ENCODE measurements around the gene DNAAF3.
"Not testable (repeated sequence)": the region's sequence is repeated elsewhere in the genome, so short reads cannot be mapped to it uniquely, and the experiment has no call there.

DNAAF3 gene

GRCh38 chr19:55175117-55175867 is 8.9 kb upstream of the DNAAF3 start:
- no peak for DNase-seq (ENCODE audit: low spot score)

- no peak for DNase-seq (ENCODE audit: low spot score)
These were observed 8.2 kb upstream of the DNAAF3 start for GRCh38 chr19:55174425-55175116.

DNA sequence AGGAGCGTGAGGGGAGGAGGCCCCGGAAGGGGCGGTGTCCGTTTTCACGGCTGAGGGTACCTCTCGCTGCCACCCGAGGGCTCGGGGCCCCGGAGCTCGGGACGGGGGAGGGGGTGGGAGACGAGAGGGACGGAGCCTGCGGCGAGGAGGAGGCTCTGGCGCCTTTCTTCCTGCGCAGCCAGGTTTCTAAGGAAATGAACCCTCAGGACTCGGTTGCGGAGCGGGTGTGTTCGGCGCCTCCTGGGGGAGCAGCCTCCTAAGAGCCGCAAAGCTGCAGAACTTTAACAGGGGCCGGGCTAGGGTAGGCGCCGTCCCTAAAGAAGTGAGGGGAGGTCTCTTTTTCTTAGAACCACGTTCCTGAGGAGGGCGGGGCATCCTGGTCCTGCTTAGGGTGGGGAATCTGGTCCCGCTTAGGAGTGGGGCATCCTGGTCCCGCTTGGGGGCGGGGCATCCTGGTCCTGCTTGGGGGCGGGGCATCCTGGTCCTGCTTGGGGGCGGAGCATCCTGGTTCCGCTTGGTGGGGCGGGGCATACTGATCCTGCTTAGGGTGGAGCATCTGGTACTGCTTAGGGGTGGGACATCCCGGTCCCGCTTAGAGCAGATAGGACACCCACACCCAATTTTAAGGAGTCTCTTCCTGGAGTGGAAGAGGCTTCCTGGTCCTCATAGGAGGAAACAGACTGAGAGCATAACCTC is 7.4 kb upstream of the DNAAF3 start:
- DNase-seq (ENCODE audit: low spot score): peak; percentile 71

DNA sequence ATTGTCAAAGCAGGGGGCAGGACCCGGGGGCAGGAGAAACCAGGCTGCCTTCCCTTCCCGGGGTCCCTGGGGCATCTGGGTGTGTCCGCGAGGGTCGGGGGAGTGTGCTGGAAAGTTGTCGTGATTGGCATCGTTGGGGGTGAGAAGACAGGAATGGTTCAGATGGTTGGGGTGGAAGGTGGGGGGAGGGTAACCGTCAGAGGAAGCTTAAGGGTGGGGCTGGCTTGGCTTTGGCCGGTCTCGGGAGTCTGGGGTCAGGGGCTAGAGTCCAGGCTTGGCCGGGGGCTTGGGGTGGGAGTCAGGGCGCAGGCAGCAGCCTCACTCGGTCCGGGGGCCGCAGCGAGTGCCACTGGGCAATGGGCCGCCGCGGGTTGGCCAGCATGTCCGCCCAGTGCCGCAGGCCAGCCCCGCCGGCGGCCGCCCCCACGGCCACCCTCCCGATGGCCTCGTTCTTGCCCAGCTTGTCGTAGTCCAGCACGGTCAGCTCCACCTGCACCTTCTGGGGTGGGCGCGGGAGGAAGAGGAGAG is 6.8 kb upstream of the DNAAF3 start:
- no peak for DNase-seq (ENCODE audit: low spot score)

DNA sequence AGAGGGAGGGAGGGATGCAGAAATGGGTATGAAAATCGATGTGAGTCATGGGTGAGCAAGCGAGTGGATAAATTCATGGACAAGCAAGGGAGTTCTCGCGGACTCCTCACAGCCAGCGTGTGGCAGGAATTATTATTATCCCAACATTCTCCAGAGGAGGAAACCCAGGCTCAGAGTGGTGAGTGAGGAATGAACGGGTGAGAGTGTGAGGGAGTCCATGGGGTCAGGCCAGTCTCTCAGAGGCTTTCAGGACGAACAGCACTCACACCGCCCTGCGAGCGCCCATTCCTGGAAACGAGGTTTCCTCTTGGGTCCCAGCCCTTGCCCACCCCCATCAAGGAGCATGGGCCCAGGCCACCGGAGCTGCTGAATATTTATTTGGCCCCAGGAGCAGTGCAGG is 6.3 kb upstream of the DNAAF3 start:
- DNase-seq (ENCODE audit: low spot score): no peak

DNA sequence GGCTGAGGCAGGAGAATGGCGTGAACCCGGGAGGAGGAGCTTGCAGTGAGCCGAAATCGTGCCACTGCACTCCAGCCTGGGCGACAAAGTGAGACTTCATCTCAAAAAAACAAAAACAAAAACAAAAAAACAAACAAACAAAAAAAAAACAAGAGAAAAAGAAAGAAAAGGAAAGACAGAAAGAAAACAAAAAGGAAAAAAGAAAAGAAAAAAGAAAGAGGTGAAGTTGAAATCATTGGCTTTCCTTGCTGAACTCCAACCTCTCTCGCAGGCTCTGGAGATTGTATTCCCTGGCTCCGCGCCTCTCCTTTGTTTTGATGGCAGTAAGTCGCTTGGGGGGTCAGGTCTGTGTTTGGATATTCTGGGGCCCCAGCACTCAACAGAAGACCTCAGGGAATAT is 5.9 kb upstream of the DNAAF3 start:
- DNase-seq (ENCODE audit: low spot score): not testable (repeated sequence)

DNA sequence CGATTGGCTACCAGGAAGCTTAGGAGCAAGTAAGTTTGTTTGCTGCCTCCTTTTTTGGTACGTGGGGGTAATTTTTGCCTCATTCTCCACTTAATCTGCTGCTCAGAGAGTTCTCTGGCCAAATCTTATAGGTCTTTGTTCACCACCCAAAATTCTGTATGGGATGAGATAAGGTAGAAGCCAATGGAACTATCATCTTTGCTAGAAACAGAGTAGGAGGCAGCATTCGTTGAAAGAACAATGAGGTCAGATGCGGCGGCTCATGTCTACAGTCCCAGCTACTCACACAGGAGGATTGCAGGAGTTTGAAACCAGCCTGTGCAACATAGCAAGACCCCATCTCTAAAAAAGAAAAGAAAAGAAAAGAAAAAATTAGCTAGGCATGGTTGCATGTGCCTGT is 5.0 kb upstream of the DNAAF3 start:
- DNase-seq (ENCODE audit: low spot score): no peak

DNA sequence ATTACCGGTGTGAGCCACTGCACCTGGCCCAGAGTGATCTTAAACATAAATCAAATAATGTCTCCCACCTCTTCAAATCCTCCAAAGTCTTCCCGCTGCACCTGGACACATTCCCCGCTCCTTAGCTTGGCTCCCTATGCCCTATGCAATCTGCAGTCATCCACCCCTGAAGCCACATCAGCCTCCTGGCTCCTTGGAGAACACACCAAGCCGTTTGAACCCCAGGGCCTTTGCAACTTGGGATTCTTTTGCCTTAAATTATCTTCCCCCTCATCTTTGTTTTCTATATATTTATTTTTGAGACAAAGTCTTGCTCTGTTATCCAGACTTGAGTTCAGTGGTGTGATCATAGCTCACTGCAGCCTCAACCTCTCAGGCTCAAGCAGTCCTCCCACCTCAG is 2.7 kb upstream of the DNAAF3 start:
- DNase-seq (ENCODE audit: low spot score): no peak

DNA sequence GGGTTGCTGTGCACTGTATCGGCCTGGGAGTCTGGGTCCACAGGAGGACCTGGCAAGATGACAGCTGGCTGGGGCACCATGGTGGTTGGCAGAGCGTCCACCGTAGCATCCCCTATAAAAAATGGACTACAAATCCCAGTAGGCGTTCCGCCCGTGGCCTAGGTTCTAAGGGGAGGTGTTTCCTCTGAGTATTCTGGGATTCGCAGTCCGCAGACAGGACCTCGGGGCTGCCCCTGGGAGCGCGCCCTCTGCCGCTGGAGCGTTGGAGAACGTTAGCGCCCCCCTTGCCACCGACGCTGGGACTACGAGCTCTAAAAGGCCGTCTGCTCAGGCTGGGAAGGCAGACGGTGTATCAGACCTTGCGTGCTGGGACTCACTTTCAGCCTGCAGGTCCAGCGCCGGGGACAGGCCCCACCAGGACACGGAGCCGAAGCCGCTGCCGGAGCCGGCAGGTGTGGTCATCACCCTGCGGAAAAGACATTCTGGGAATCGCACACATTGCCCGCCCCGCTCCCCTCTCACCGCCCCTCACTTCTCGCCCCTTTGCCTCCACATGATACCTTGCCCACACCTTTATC is 372 bp downstream of the DNAAF3 start:
- DNase-seq (ENCODE audit: low spot score): peak; percentile 84

DNA sequence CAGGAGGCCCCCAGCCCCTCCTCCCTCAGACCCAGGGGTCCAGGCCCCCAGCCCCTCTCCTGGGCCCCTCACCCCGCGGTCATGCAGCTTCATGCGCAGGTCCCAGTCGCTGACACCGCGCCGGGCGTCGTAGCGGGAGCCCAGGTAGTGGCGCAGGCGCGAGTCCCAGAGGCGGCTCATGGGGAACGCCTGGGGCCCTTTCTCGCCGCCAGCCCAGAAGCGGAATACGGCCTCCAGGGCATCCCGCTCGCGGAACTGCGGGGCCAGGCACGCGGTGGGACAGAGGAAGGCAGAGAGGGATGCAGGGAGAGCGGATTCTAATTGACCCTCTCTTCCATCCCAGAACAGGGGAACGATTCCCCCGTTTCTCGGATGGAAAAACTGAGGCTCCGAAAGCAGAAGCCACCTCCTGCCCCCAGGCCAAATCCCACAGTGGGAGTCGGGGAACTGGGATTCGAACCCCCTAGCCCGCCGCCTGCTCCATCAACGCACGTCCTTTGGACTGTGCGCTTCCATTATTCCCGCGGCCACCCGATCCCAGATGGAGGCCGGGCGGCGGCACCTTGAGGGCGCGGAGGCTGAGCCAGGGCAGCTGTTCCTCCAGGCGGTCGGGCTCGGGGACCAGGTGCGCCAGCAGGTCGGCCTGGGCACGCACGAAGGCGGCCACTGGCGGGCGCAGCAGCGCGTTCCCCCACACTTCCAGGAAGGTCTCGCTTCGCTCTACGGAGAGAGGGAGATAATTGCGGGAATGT is 4.7 kb downstream of the DNAAF3 start:
- no peak for DNase-seq (ENCODE audit: low spot score)

GRCh38 chr19:55160986-55161365 is 5.4 kb downstream of the DNAAF3 start:
- DNase-seq (ENCODE audit: low spot score): no peak

GRCh38 chr19:55160128-55160985 is 6.1 kb downstream of the DNAAF3 start:
- DNase-seq (ENCODE audit: low spot score): peak; percentile 81

GRCh38 chr19:55158848-55159749 is 7.3 kb downstream of the DNAAF3 start:
- DNase-seq (ENCODE audit: low spot score): peak; percentile 53

GRCh38 chr19:55158423-55158822 is 8.0 kb downstream of the DNAAF3 start:
- DNase-seq (ENCODE audit: low spot score): no peak

DNA sequence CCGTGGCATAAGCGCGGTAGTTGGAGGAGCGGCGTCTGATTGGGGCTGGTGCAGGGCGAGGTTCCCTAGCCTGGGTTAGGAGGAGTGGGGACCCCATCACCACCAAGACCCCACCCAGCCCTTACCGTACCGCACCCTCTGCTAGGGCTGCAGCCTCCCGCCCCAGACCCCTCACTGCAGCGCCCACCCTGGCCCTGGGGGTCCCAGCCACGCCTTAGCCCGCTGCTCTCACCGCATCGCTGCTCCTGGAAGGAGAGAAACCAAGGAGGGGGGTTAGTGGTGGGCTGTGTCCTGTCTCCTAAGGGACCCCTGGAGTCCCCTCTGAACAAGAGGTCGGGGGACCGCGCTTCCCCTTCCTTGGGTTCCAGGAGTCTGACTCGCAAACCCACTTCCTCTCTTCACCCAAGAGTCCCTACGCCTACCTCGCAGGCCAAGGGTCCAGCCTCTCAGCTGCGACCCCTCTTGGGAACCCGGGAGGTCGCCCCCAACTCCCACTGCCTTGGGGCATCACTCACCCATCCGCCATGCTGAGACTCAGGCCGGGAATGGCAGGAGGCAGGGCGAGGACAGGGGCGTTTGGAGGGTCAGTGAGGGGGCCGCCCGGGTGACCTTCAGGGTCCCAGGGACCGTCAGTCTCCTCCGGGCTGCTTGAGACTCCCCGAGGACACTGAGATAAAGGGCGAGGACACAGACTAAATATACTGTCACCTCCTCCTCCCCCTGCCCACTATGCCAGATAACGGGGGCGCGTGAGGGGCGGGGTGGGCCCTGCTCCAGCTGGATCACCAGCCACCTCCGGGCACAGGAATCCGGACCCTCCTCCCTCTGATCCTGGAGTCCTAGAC is 9.1 kb downstream of the DNAAF3 start, which contains the start of gene TNNI3:
Gene TNNI3 (minus strand): TSS at position 669 of the 845 bp plus-strand sequence. CDS start 143 bp downstream, at position 526.
- DNase-seq (ENCODE audit: low spot score): no peak

GRCh38 chr19:55156202-55157063 is 10.0 kb downstream of the DNAAF3 start:
- DNase-seq (ENCODE audit: low spot score): peak; percentile 80

GRCh38 chr19:55155784-55156183 is 10.6 kb downstream of the DNAAF3 start:
- DNase-seq (ENCODE audit: low spot score): not testable (repeated sequence)

All from cerebellar cortex (tissue), 1 donor.